ENCODE data around the gene TLN1.
A peak's percentile ranks its signal among the peaks of the same experiment; 100 is the strongest.

Gene TLN1

GRCh38 chr9:35732185-35732799 lies at the start of gene TLN1, which contains the start of gene CREB3:
TSS of gene TLN1 (minus strand) at chr9:35732195. CDS start at chr9:35725694, 6,501 bp downstream.
TSS of gene CREB3 (plus strand) at chr9:35732666. CDS start at chr9:35732773, 107 bp downstream.
- DNase-seq (ENCODE audit: low read depth in 2 of 2): peak; percentile 95 to 97

GRCh38 chr9:35781066-35781465 lies 49.1 kb upstream of the TLN1 start:
- DNase-seq (ENCODE audit: low read depth in 2 of 2): no peak

- no peak for DNase-seq (ENCODE audit: low read depth in 2 of 2)
Measured at GRCh38 chr9:35778496-35778895, 46.5 kb upstream of the TLN1 start.

GRCh38 chr9:35776018-35776417 lies 44.0 kb upstream of the TLN1 start:
- DNase-seq (ENCODE audit: low read depth in 2 of 2): no peak

- no peak for DNase-seq (ENCODE audit: low read depth in 2 of 2)
Measured at GRCh38 chr9:35774907-35775635, 43.1 kb upstream of the TLN1 start.

GRCh38 chr9:35771943-35772342 lies 39.9 kb upstream of the TLN1 start:
- no peak for DNase-seq (ENCODE audit: low read depth in 2 of 2)

GRCh38 chr9:35771534-35771933 lies 39.5 kb upstream of the TLN1 start:
- no peak for DNase-seq (ENCODE audit: low read depth in 2 of 2)

GRCh38 chr9:35771075-35771433 lies 39.1 kb upstream of the TLN1 start:
- DNase-seq (ENCODE audit: low read depth in 2 of 2): no peak

- DNase-seq (ENCODE audit: low read depth in 2 of 2): no peak
Measured at GRCh38 chr9:35769763-35770162, 37.8 kb upstream of the TLN1 start.

- no peak for DNase-seq (ENCODE audit: low read depth in 2 of 2)
Measured at GRCh38 chr9:35767458-35767857, 35.5 kb upstream of the TLN1 start.

GRCh38 chr9:35766997-35767396 lies 35.0 kb upstream of the TLN1 start:
- DNase-seq (ENCODE audit: low read depth in 2 of 2): no peak

GRCh38 chr9:35763803-35764202 lies 31.8 kb upstream of the TLN1 start:
- no peak for DNase-seq (ENCODE audit: low read depth in 2 of 2)

- DNase-seq (ENCODE audit: low read depth in 2 of 2): no peak
Measured at GRCh38 chr9:35763181-35763580, 31.2 kb upstream of the TLN1 start.

- no peak for DNase-seq (ENCODE audit: low read depth in 2 of 2)
Measured at GRCh38 chr9:35760651-35761050, 28.7 kb upstream of the TLN1 start.

GRCh38 chr9:35759795-35760194 lies 27.8 kb upstream of the TLN1 start:
- no peak for DNase-seq (ENCODE audit: low read depth in 2 of 2)

- DNase-seq (ENCODE audit: low read depth in 2 of 2): no peak
Measured at GRCh38 chr9:35758475-35759050, 26.6 kb upstream of the TLN1 start.

- no peak for DNase-seq (ENCODE audit: low read depth in 2 of 2)
Measured at GRCh38 chr9:35757892-35758275, 25.9 kb upstream of the TLN1 start.

GRCh38 chr9:35757226-35757891 lies 25.4 kb upstream of the TLN1 start:
- DNase-seq (ENCODE audit: low read depth in 2 of 2): no peak

GRCh38 chr9:35756275-35757225 lies 24.6 kb upstream of the TLN1 start:
- DNase-seq (ENCODE audit: low read depth in 2 of 2): peak; percentile 69 to 84

GRCh38 chr9:35755071-35755470 lies 23.1 kb upstream of the TLN1 start:
- no peak for DNase-seq (ENCODE audit: low read depth in 2 of 2)

GRCh38 chr9:35754264-35754663 lies 22.3 kb upstream of the TLN1 start, which contains the start of gene MSMP:
TSS of gene MSMP (minus strand) at chr9:35754276. CDS start at chr9:35754129, 147 bp downstream.
- no peak for DNase-seq (ENCODE audit: low read depth in 2 of 2)
